ENCODE data around the gene GTPBP10.

GRCh38 chr7:90320014-90320413 is 26.5 kb upstream of the GTPBP10 start:
- TF ChIP-seq CTCF (conservative IDR thresholded peaks at IDR 0.05) (no peak), ZFX (IDR thresholded peaks at IDR 0.05) (no peak)

Data from C4-2B (cell line).